Parathyroid adenoma (tissue), 2 donors: ENCODE data around the gene CADPS2.

Source experiments
- H2AFZ ChIP-seq: fragments of 300-600 bp; sonication (generic); one replicate; pipeline ENCODE4 v1.7.0; 2017; ENCODE audit warnings: antibody characterized with exemption, mild to moderate bottlenecking
- H3K27ac ChIP-seq: fragments of 300-600 bp; sonication (generic); one replicate; pipeline ENCODE4 v1.7.0; 2017
- H3K27me3 ChIP-seq: fragments of 300-600 bp; sonication (generic); one replicate; pipeline ENCODE4 v1.7.0; 2017; ENCODE audit warnings: low read length; ENCODE audit not compliant: control insufficient read depth, insufficient read depth
- H3K36me3 ChIP-seq: fragments of 300-600 bp; sonication (generic); one replicate; pipeline ENCODE4 v1.7.0; 2017; ENCODE audit warnings: low read length; ENCODE audit not compliant: control insufficient read depth, insufficient read depth
- H3K4me1 ChIP-seq: fragments of 300-600 bp; sonication (generic); one replicate; pipeline ENCODE4 v1.7.0; 2017; ENCODE audit warnings: control low read depth
- H3K4me2 ChIP-seq: fragments of 300-600 bp; sonication (generic); one replicate; pipeline ENCODE4 v1.7.0; 2017; ENCODE audit warnings: low read length
- H3K4me3 ChIP-seq: fragments of 300-600 bp; sonication (generic); one replicate; pipeline ENCODE4 v1.7.0; 2017; ENCODE audit warnings: low read depth, low read length
- H3K79me2 ChIP-seq: fragments of 300-600 bp; sonication (generic); one replicate; pipeline ENCODE4 v1.7.0; 2017; ENCODE audit warnings: control low read depth
- H3K9ac ChIP-seq: fragments of 300-600 bp; sonication (generic); one replicate; pipeline ENCODE4 v1.7.0; 2017; ENCODE audit warnings: mild to moderate bottlenecking
- H3K9me3 ChIP-seq: fragments of 300-600 bp; sonication (generic); one replicate; pipeline ENCODE4 v1.7.0; 2017; ENCODE audit warnings: low read length; ENCODE audit not compliant: control insufficient read depth
- TF ChIP-seq, protein P1 (sequence below): fragments of 300-600 bp; sonication (generic); IDR thresholded peaks from one replicate; pipeline ENCODE4 v1.7.0; 2017; ENCODE audit warnings: antibody characterized with exemption, mild to moderate bottlenecking
- donor health status: primary hyperparathyroidism.

The CADPS2 gene

DNA sequence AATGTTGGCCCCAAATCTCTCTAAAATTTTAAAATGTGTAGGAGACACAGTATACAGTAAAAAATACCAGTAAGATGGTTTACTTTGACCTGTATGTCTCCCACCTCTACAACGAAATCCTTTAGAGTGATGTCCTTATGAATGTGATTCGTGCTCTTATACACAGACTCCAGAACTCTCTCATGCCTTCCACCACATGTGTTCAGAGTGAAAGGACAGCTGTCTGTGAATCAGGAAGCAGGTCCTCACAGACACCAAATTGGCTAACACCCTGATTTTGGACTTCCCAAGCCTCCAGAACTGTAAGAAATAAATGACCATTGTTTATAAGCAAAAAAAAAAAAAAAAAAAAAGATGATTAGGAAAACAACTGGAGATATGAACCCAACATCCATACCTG lies 222.5 kb downstream of the CADPS2 start:
- H3K27ac ChIP-seq, result no peak overlapping the region

DNA sequence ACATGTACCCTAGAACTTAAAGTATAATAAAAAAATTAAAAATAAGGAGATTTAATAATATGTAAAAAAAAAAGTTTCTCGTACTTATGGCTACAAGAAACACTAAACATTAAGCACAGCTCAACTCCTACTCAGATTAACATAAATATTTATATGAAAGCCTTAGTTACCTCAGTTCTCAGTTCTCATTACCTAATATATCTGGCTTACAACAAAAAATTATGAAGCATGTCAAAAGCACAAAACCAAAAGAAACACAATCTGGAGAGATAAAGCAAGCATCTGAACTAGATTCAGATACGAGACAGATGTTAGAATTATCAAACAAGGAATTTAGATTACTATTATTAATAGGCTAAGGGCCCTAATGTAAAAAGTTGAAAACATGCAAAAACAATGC lies 227.4 kb downstream of the CADPS2 start:
- H3K9me3 ChIP-seq, result no peaks in the 10 kb centered on the region
- no peak overlapping the region for H3K27ac ChIP-seq
- TF ChIP-seq, protein P1, sequence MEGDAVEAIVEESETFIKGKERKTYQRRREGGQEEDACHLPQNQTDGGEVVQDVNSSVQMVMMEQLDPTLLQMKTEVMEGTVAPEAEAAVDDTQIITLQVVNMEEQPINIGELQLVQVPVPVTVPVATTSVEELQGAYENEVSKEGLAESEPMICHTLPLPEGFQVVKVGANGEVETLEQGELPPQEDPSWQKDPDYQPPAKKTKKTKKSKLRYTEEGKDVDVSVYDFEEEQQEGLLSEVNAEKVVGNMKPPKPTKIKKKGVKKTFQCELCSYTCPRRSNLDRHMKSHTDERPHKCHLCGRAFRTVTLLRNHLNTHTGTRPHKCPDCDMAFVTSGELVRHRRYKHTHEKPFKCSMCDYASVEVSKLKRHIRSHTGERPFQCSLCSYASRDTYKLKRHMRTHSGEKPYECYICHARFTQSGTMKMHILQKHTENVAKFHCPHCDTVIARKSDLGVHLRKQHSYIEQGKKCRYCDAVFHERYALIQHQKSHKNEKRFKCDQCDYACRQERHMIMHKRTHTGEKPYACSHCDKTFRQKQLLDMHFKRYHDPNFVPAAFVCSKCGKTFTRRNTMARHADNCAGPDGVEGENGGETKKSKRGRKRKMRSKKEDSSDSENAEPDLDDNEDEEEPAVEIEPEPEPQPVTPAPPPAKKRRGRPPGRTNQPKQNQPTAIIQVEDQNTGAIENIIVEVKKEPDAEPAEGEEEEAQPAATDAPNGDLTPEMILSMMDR, result no peak
- no peaks in the 10 kb centered on the region for H3K4me1 ChIP-seq
- H3K4me3 ChIP-seq, result no peak overlapping the region
- no peaks in the 10 kb centered on the region for H3K27me3 ChIP-seq
- no peak overlapping the region for H2AFZ ChIP-seq
- no peak overlapping the region for H3K4me2 ChIP-seq
- H3K79me2 ChIP-seq, result no peaks in the 10 kb centered on the region
- H3K9ac ChIP-seq, result no peak overlapping the region
- H3K36me3 ChIP-seq, result no peaks in the 10 kb centered on the region

More for the DNA sequence above, 222.5 kb downstream of the CADPS2 start:
- TF ChIP-seq, protein P1, result no peak
- Histone ChIP-seq H3K9ac (no peak overlapping the region), H3K4me2 (no peak overlapping the region), H2AFZ (no peak overlapping the region), H3K27me3 (no peaks in the 10 kb centered on the region), H3K9me3 (no peaks in the 10 kb centered on the region), H3K79me2 (no peaks in the 10 kb centered on the region), H3K4me1 (no peaks in the 10 kb centered on the region), H3K4me3 (no peak overlapping the region), H3K36me3 (no peaks in the 10 kb centered on the region)

DNA sequence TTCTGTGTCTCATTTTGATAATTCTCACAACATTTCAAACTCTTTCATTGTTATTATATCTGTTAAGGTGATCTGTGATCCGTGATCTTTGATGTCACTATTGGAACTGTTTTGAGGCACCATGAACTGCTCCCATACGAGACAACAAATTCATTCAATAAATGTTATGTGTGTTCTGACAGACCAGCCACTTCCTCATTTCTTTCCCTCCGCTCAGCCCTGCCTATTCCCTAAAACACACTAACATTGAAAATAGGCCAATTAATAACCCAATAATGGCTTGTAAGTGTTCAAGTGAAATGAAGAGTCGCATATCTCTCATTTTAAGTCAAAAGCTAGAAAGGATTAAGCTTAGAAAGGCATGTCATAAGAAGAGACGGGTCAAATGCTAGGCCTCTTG lies 232.6 kb downstream of the CADPS2 start:
- Histone ChIP-seq H3K36me3 (no peaks in the 10 kb centered on the region), H3K9ac (no peak overlapping the region), H3K9me3 (no peaks in the 10 kb centered on the region), H3K4me2 (no peak overlapping the region), H2AFZ (no peak overlapping the region), H3K27ac (no peak overlapping the region), H3K4me3 (no peak overlapping the region), H3K27me3 (no peaks in the 10 kb centered on the region), H3K79me2 (no peaks in the 10 kb centered on the region), H3K4me1 (no peaks in the 10 kb centered on the region)
- TF ChIP-seq, protein P1, result no peak

DNA sequence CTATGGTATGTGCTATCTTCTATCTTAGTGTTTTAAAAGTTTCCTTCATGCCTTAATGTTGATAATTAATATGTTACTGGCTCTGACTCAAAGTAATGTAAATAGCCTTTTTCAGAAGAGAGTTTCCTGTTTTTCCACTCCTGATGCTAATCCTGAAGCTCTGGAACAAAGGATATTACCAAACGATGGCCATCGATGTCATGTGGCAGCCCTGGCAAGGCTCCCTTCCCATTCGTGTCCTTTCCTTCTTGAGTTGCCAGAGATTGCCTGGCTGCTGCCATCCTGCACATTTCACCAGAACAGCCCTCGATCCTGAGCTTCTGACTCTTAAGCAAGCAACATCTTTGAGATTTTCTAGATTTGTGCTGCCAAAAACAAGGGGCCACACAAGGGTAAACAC lies 233.4 kb downstream of the CADPS2 start:
- no peaks in the 10 kb centered on the region for H3K79me2 ChIP-seq

DNA sequence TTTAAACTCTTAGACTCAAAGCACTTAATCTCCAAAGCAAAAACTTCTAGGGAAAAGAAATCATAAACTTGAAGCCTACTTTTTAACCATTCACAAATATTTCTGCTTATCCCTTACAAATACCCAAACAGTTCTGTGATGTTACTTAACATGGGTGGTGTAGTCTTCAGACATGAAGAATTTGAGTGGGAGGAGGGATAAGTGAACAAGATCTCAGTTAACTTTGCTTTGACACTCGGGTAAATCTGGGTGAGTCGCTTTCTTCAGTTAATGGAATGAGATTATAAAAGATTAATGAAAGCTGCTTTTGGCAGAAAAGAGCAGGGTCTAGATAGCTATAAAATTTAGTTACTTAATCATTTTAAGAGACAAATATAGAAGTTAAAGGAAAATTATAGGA lies 234.8 kb downstream of the CADPS2 start:
- H3K4me1 ChIP-seq, result no peaks in the 10 kb centered on the region
- no peak overlapping the region for H3K27ac ChIP-seq
- H3K9me3 ChIP-seq, result no peaks in the 10 kb centered on the region
- H3K4me2 ChIP-seq, result no peak overlapping the region
- TF ChIP-seq, protein P1, result no peak
- no peak overlapping the region for H3K4me3 ChIP-seq
- no peaks in the 10 kb centered on the region for H3K79me2 ChIP-seq
- H2AFZ ChIP-seq, result no peak overlapping the region
- H3K27me3 ChIP-seq, result no peaks in the 10 kb centered on the region
- H3K9ac ChIP-seq, result no peak overlapping the region
- no peaks in the 10 kb centered on the region for H3K36me3 ChIP-seq

More for the DNA sequence above, 233.4 kb downstream of the CADPS2 start:
- Histone ChIP-seq H3K36me3 (no peaks in the 10 kb centered on the region), H3K4me3 (no peak overlapping the region), H3K27ac (no peak overlapping the region), H3K9ac (no peak overlapping the region), H2AFZ (no peak overlapping the region), H3K4me1 (no peaks in the 10 kb centered on the region), H3K9me3 (no peaks in the 10 kb centered on the region), H3K27me3 (no peaks in the 10 kb centered on the region), H3K4me2 (no peak overlapping the region)
- TF ChIP-seq, protein P1, result no peak
